Measurements from ENCODE around the gene DENND5B.
A peak's percentile ranks its signal among the peaks of the same experiment; 100 is the strongest.
"Not testable (repeated sequence)": the region's sequence is repeated elsewhere in the genome, so short reads cannot be mapped to it uniquely, and the experiment has no call there.

Gene DENND5B

GRCh38 chr12:31465002-31465401 lies 125.9 kb downstream of the DENND5B start:
- DNase-seq: no peak

- DNase-seq: no peak
Measured at GRCh38 chr12:31460024-31460423, 130.9 kb downstream of the DENND5B start.

GRCh38 chr12:31456562-31456961 lies 134.4 kb downstream of the DENND5B start:
- no peak for DNase-seq

GRCh38 chr12:31444736-31445135 lies 146.2 kb downstream of the DENND5B start:
- no peak for DNase-seq

- no peak for DNase-seq
Measured at GRCh38 chr12:31440586-31440985, 150.3 kb downstream of the DENND5B start.

GRCh38 chr12:31440134-31440533 lies 150.8 kb downstream of the DENND5B start:
- peak in 1 of 2 experiments; percentile 5 for DNase-seq

GRCh38 chr12:31431721-31432240 lies 159.2 kb downstream of the DENND5B start:
- DNase-seq: no peak

- DNase-seq: no peak
Measured at GRCh38 chr12:31423405-31423804, 167.5 kb downstream of the DENND5B start.

DNA sequence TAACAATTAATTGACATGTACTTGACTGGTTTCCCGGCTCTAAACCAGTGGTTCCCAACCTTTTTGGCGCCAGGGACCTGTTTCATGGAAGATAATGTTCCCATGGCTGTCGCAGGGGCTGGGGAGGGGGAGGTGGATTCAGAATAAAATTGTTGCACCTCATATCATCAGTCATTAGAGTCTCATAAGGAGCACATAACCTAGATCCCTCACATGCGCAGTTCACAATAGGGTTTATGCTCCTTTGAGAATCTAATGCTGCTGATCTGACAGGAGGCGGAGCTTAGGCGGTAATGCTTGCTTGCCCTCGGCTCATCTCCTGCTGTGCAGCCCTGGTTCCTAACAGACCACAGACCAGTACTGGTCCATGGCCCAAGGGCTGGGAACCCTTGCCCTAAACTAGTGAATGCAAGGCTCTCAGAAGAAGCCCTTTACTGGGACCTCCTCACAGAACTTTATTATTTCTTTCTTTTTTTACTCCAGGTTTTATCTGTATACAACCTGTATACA lies 178.6 kb downstream of the DENND5B start:
- no peak for DNase-seq

GRCh38 chr12:31408763-31409162 lies 182.2 kb downstream of the DENND5B start:
- no peak for DNase-seq

DNA sequence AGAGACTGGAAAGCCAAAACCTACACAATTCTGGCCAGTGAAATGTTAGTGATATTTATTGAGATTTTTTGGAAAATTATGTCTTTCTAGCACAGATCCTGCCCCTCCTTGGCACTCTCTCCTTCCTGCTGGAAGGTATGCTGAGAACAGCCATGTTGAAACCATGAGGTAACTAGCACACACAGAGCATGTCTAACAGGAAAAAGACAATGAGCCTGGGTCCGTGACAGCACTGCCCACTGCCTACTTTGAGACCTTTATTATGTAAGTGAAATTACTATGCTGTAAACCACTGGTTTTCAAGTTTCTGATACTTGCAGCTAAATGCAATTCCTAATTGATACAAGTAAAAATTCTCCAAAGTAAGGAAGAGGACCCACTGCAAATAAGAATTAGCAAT lies 183.4 kb downstream of the DENND5B start:
- DNase-seq: no peak

DNA sequence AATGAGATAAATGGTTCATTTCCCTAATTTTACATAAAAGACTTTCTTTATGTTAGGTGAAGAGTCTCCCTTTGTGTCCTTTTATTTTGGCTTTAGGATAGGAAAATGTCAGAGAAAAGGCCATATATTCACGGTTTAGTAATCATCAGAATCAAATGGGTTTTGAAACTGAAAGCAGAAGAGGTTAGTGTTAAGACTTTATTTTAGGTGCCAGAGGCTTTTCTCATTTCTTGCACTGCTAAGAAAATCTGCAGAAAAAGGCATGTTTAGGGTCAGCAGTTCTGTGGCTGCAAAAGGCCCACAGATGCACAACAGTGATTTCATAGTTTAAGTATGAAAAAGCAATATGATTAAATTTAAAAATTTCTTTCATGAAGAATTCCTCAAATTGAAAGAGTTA lies 184.6 kb downstream of the DENND5B start:
- no peak for DNase-seq

DNA sequence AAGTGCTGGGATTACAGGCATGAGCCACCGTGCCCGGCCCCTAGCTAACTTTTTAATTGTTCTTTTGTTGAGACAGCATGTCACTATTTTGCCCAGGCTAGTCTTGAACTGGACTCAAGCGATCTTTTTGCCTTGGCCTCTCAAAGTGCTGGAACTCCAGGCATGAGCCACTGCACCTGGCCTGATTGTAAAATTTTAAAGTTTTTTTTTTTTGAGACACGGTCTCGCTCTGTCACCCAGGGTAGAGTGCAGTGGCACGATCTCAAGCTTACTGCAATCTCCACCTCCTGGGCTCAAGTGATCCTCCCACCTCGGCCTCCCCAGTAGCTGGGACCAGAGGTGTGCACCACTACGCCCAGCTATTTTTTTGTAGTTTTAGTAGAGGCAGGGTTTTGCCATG lies 185.9 kb downstream of the DENND5B start:
- DNase-seq: no peak

DNA sequence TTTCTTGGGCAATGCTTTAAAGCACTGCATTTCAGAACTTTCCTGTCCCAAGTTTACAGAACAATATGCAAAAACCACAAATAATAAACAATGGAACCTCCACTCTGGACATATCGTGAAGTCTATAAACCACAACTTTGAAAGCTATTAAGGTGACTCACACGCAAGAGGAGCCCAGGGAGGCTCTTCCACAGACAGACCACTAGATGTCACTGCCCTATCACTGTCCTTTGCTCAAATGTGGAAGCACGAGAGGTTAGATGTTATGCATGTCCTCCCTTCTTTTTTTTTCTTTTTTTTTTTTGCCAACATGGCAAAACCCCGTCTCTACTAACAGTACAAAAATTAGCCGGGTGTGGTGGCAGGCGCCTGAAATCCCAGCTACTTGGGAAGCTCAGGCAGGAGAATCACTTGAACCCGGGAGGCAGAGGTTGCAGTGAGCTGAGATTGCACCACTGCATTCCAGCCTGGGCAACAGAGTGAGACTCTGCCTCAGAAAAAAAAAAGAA lies 187.8 kb downstream of the DENND5B start:
- peak; percentile 88 to 89 for DNase-seq

DNA sequence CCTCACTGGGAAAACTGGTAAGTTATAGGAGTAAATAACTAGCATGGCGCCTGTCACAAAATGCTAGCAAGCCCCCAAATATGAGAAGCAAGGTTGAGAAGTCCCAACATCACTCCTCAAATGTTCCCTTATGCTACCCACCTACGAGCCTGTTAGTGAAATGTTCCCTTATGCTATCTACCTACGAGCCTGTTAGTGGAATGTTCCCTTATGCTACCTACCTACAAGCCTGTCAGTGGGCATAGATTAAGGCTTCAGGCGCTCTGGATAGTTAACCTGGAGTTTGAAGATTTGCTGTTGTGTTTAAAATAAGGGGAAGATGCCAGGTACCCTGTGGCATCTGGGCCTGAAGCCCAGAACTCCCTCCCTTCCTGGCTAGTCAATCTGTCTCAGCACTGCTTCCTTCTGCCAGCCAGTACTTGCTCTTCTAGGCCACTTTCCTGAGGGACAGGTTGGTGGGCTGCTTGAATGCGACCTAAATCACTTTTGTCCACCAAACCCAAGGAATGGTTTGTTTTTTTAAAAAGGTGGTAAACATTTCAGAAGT lies 197.9 kb downstream of the DENND5B start:
- DNase-seq: no peak

GRCh38 chr12:31390991-31391390 lies 199.9 kb downstream of the DENND5B start:
- DNase-seq: no peak

GRCh38 chr12:31388713-31389112 lies 202.2 kb downstream of the DENND5B start:
- DNase-seq: no peak

- no peak for DNase-seq
Measured at GRCh38 chr12:31387466-31387865, 203.5 kb downstream of the DENND5B start.

DNA sequence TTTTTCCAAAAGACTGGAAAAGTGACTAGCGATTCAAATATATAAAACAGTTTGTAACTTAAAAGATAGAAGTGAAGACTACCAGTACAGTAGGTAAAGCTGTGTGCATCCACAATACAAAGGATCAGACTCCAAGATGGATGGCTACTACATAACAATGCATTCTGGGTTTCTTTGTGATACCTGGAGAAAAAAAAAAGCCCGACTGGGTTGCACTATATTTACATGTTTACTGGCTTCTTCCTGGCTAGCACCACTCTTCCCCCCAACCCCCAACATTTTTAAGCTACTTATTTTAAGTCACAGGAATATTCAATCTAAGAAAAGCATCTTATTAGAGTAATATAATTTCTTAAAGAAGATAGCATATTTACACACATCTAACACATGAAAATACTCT lies 203.9 kb downstream of the DENND5B start:
- DNase-seq: no peak

- no peak for DNase-seq
Measured at GRCh38 chr12:31386364-31386777, 204.6 kb downstream of the DENND5B start.

DNA sequence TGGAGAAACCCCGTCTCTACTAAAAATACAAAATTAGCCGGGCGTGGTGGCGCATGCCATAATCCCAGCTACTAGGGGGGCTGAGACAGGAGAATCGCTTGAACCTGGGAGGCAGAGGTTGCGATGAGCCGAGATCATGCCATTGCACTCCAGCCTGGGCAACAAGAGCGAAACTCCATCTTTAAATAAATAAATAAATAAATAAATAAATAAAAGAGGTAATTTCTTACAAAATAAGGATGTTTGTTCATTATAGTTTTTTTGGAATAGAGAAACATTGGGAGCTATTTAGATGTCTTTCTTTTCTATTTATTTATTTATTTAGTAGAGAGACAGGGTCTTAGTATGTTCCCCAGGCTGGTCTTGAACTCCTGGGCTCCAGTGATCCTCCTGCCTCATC lies 213.7 kb downstream of the DENND5B start:
- not testable (repeated sequence) for DNase-seq

DNA sequence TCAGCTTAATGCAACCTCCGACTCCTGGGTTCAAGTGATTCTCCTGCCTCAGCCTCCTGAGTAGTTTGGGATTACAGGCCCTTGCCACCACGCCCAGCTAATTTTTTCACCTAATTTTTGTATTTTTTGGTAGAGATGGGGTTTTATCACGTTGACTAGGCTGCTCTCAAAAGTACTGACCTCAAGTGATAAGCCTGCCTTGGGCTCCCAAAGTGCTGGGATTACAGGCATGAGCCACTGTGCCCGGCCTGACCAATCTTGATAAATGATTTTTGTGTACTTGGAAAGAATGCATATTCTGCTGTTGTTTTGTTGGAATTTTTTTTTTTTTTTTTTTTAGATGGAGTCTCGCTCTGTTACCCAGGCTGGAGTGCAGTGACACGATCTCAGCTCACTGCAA lies 215.5 kb downstream of the DENND5B start:
- not testable (repeated sequence) for DNase-seq

DNA sequence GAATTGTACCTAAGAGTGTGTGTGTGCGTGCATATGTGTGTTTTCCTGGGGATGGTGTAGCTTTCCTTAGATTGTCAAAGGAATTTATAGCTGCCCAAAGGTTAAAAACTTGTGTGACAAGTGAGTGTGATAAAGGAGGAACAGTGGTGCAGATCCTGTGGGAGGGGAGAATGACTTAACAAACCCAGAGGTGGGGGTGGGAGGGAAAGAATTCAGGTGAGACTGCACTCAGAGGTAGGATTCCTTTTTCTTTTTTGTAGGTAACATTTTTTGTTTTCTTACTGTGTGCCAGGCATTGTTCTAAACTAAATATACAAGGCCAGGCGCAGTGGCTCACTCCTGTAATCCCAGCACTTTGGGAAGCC lies 219.7 kb downstream of the DENND5B start:
- DNase-seq: no peak

DNA sequence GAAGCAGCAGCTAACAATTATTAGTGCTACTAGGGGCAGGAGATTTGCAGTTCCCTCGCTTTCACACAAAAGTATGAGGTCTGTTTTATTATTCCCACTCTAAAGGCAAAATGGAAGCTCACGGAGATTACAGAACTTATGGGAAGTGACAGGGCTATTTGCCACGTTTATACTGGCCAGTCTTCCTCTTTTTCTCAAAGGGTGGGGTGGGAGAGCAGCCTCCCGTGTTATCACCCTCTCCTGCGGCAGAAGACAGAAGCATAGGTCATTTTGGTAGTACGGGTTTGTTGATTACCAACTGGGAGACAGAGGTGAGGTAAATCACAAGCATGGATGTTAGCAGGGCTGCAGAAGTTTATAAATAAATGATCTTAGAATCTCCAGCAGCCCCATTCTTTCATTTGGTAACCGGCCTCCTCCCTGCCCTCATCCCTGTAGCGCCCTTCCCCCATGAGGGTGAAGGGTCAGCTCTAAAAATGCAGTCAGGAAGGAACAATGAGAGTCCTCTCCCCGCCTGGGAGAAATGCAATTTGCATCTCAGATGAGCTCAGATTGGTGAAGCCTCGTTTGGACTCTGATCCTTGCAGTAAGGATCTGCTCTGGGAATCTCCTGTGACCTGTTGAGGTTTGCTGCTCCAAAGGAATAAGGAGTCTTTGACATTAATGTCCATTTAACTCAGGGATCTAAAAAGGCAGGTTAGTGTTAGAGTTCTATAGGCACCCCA lies 220.2 kb downstream of the DENND5B start:
- no peak for DNase-seq
